H9 (cell line): ENCODE measurements around the gene TCTA. TPM values are rescaled to one million over a fixed set of nuclear protein-coding genes. Genes with fewer than 3 reads are reported as not detected.
A peak's percentile ranks its signal among the peaks of the same experiment; 100 is the strongest.

Source experiments
- DNase-seq: peaks from one replicate; pipeline ENCODE4 v3.0.0-alpha.2; 2017
- H2AFZ ChIP-seq: one replicate; pipeline ENCODE4 v1.6.1; 2013; ENCODE audit warnings: mild to moderate bottlenecking, low read length, control low read depth, moderate library complexity
- H2AK5ac ChIP-seq: 2 replicates; pipeline ENCODE4 v1.6.1; 2013; ENCODE audit warnings: low read length, control low read depth, mixed read lengths; ENCODE audit not compliant: insufficient read length
- H2BK120ac ChIP-seq: one replicate; pipeline ENCODE4 v1.6.1; 2013; ENCODE audit warnings: low read depth, mild to moderate bottlenecking, low read length, control low read depth, inconsistent platforms; ENCODE audit not compliant: poor library complexity, severe bottlenecking
- H2BK12ac ChIP-seq: 2 replicates; pipeline ENCODE4 v1.6.1; 2013; ENCODE audit warnings: low read length, control low read depth, mixed read lengths, low read depth; ENCODE audit not compliant: insufficient read length
- H2BK15ac ChIP-seq: 2 replicates; pipeline ENCODE4 v1.6.1; 2013; ENCODE audit warnings: low read depth, low read length, control low read depth
- H2BK20ac ChIP-seq: one replicate; pipeline ENCODE4 v1.6.1; 2013; ENCODE audit warnings: low read depth, mild to moderate bottlenecking, low read length, control low read depth, inconsistent platforms; ENCODE audit not compliant: poor library complexity, severe bottlenecking
- H2BK5ac ChIP-seq: 2 replicates; pipeline ENCODE4 v1.6.1; 2013; ENCODE audit warnings: low read length, control low read depth, mixed read lengths; ENCODE audit not compliant: insufficient read length
- H3K14ac ChIP-seq: 2 replicates; pipeline ENCODE4 v1.6.1; 2013; ENCODE audit warnings: low read length, control low read depth; ENCODE audit not compliant: insufficient read depth
- H3K18ac ChIP-seq: 2 replicates; pipeline ENCODE4 v1.6.1; 2013; ENCODE audit warnings: low read depth, mild to moderate bottlenecking, mixed read lengths, low read length, control low read depth; ENCODE audit not compliant: insufficient read length
- H3K23ac ChIP-seq: 2 replicates; pipeline ENCODE4 v1.6.1; 2013; ENCODE audit warnings: low read length, control low read depth, mixed read lengths, low read depth; ENCODE audit not compliant: insufficient read length
- H3K23me2 ChIP-seq: 2 replicates; pipeline ENCODE4 v1.6.1; 2013; ENCODE audit warnings: low read depth, mild to moderate bottlenecking, mixed read lengths, low read length, control low read depth; ENCODE audit not compliant: insufficient read length, poor library complexity, severe bottlenecking
- H3K27ac ChIP-seq: 2 replicates; pipeline ENCODE4 v1.5.1; 2013; ENCODE audit warnings: low read length, control low read depth, mixed read lengths, low read depth; ENCODE audit not compliant: insufficient read length
- H3K27me3 ChIP-seq: 2 replicates; pipeline ENCODE4 v1.6.1; 2013; ENCODE audit warnings: low read length, control low read depth, inconsistent platforms; ENCODE audit not compliant: insufficient read depth
- H3K4ac ChIP-seq: 2 replicates; pipeline ENCODE4 v1.6.1; 2013; ENCODE audit warnings: low read depth, mild to moderate bottlenecking, control low read depth, inconsistent platforms, low read length, moderate library complexity
- H3K4me1 ChIP-seq: 2 replicates; pipeline ENCODE4 v1.6.1; 2013; ENCODE audit warnings: low read length, control low read depth, inconsistent platforms; ENCODE audit not compliant: insufficient read depth
- H3K4me2 ChIP-seq: 2 replicates; pipeline ENCODE4 v1.6.1; 2013; ENCODE audit warnings: low read length, control low read depth, mixed read lengths; ENCODE audit not compliant: insufficient read length, insufficient read depth
- H3K56ac ChIP-seq: 2 replicates; pipeline ENCODE4 v1.6.1; 2013; ENCODE audit warnings: low read depth, mild to moderate bottlenecking, mixed read lengths, low read length, control low read depth; ENCODE audit not compliant: insufficient read length
- H3K79me1 ChIP-seq: 2 replicates; pipeline ENCODE4 v1.6.1; 2013; ENCODE audit warnings: low read depth, mild to moderate bottlenecking, moderate library complexity, low read length, control low read depth, inconsistent platforms; ENCODE audit not compliant: insufficient read depth, poor library complexity, severe bottlenecking
- H3K79me2 ChIP-seq: 2 replicates; pipeline ENCODE4 v1.6.1; 2013; ENCODE audit warnings: low read length, control low read depth, inconsistent platforms; ENCODE audit not compliant: insufficient read depth
- H3K9ac ChIP-seq: 2 replicates; pipeline ENCODE4 v1.6.1; 2013; ENCODE audit warnings: low read length, control low read depth, mixed read lengths; ENCODE audit not compliant: insufficient read length; ENCODE audit errors: extremely low read depth
- H3K9me3 ChIP-seq: one replicate; pipeline ENCODE4 v1.6.1; 2013; ENCODE audit warnings: low read depth, low read length, inconsistent platforms; ENCODE audit not compliant: control insufficient read depth
- H3T11ph ChIP-seq: one replicate; pipeline ENCODE4 v1.6.1; 2013; ENCODE audit warnings: mild to moderate bottlenecking, low read length, control low read depth, inconsistent platforms
- H4K20me1 ChIP-seq: one replicate; pipeline ENCODE4 v1.6.1; 2013; ENCODE audit not compliant: control insufficient read depth, insufficient read length, insufficient read depth
- H4K5ac ChIP-seq: 2 replicates; pipeline ENCODE4 v1.6.1; 2013; ENCODE audit warnings: low read depth, mild to moderate bottlenecking, mixed read lengths, low read length, control low read depth; ENCODE audit not compliant: insufficient read length
- H4K8ac ChIP-seq: replicated peaks from 2 replicates; pipeline ENCODE4 v1.6.1; 2013; ENCODE audit warnings: low read length, control low read depth, mixed read lengths, low read depth; ENCODE audit not compliant: insufficient read length
- H4K91ac ChIP-seq: 2 replicates; pipeline ENCODE4 v1.6.1; 2013; ENCODE audit warnings: low read depth, mild to moderate bottlenecking, moderate library complexity, mixed read lengths, low read length, control low read depth; ENCODE audit not compliant: insufficient read length
- H3K27ac Mint-ChIP-seq, 3 experiments: 2 replicates in 2 of 3; 3 replicates in 1 of 3; pipeline ENCODE4 v1.8.0; 2020 to 2021; ENCODE audit warnings: mixed read lengths in 3 of 3, mild to moderate bottlenecking in 1 of 3, moderate library complexity in 1 of 3
- H3K27me3 Mint-ChIP-seq: 2 replicates; pipeline ENCODE4 v1.8.0; 2021; ENCODE audit warnings: low read depth, mild to moderate bottlenecking, moderate library complexity, mixed read lengths
- H3K36me3 Mint-ChIP-seq, 3 experiments: 2 replicates in 2 of 3; 3 replicates in 1 of 3; pipeline ENCODE4 v1.8.0; 2020 to 2021; ENCODE audit warnings: low read depth in 3 of 3, mixed read lengths in 3 of 3; ENCODE audit not compliant: insufficient read depth in 1 of 3
- H3K4me1 Mint-ChIP-seq, 2 experiments: 2 replicates each; pipeline ENCODE4 v1.8.0; 2020; ENCODE audit warnings: mixed read lengths in 2 of 2
- H3K4me3 Mint-ChIP-seq, 2 experiments: 2 replicates in 1 of 2; 3 replicates in 1 of 2; pipeline ENCODE4 v1.8.0; 2020 to 2021; ENCODE audit warnings: mild to moderate bottlenecking in 2 of 2, mixed read lengths in 2 of 2, moderate library complexity in 1 of 2
- H3K9me3 Mint-ChIP-seq, 2 experiments: 2 replicates in 1 of 2; 3 replicates in 1 of 2; pipeline ENCODE4 v1.8.0; 2020; ENCODE audit warnings: mild to moderate bottlenecking in 2 of 2, mixed read lengths in 2 of 2, moderate library complexity in 1 of 2
- CTCF ChIP-seq: fragments of 200-600 bp; sonication (generic); conservative IDR thresholded peaks from 3 replicates; pipeline ENCODE4 v1.8.0; 2021; ENCODE audit warnings: antibody characterized with exemption, mild to moderate bottlenecking
- WGBS: extraction: QIAGEN DNeasy Blood & Tissue Kit; methylation state at CpG from one replicate; pipeline ENCODE4 v1.1.7; 2013; ENCODE audit warnings: missing lambda C conversion rate, low lambda C conversion rate, mixed read lengths; ENCODE audit not compliant: insufficient read length; ENCODE audit errors: extremely low coverage; 5-methylcytosine and 5-hydroxymethylcytosine counted together
- total RNA-seq: library from RNA; stranded (reverse); gene quantifications from 2 replicates; pipeline ENCODE4 v1.2.1, GENCODE V29; 2021

The TCTA gene
- total RNA-seq, 1 experiment from 2014 or later = 11.2 TPM

DNA sequence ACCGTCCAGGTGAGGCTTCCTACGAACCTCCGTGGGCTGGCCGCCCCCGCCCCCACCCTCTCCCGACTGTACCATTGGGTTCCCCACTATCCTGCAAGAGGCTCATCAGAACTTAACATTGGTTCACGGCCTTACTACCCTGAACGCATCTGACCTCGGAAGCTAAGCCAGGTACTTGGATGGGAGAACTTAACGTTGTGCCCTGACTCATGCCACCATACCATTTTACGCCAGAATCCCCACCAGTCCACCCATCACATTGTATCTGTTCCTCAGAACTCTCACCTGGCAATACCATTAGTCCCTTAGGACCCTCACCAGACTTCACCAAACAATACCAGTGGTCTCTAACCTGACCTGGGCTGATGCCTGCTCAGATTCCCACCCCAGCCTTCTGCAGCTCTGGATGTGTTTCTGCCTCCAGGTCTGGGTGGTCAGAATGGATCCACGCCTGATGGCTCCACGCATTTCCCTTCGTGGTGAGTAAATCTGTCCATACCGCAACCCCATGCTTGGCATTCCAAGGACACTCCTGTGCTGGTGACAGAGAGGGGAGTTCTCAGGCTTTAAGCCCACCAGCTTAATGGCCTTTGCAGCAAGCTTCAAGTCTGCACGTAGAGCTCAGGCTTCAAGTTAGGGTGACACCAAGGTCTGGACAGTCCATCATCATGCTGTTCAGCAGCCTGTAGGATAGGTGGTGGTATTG lies 562 bp downstream of the TCTA start:
- Histone ChIP-seq H3K79me1 (no peaks in the 10 kb centered on the region), H3K4me2 (peak overlapping the region; percentile 60), H4K20me1 (no peaks in the 10 kb centered on the region), H2BK12ac (no peak overlapping the region), H2BK20ac (no peak overlapping the region), H3K23me2 (peaks cover 4% of the 10 kb centered on the region), H3K79me2 (peaks cover 31% of the 10 kb centered on the region; the same call in 1 of the 2 replicates), H2BK5ac (no peak overlapping the region), H3K4me1 (no peaks in the 10 kb centered on the region; the same call in 1 of the 2 replicates), H3K23ac (no peak overlapping the region), H2AK5ac (no peak overlapping the region), H4K91ac (no peak overlapping the region), H2BK120ac (no peak overlapping the region), H2BK15ac (no peak overlapping the region), H3K9ac (peak overlapping the region; percentile 76), H3K14ac (peak overlapping the region; percentile 18), H2AFZ (no peak overlapping the region), H4K8ac (no peak overlapping the region), H3K27ac (no peak overlapping the region), H3K18ac (no peak overlapping the region), H3K56ac (no peak overlapping the region), H3K9me3 (no peaks in the 10 kb centered on the region), H3K27me3 (no peaks in the 10 kb centered on the region), H3K4ac (no peak overlapping the region), H3T11ph (no peak overlapping the region), H4K5ac (no peak overlapping the region)
- Mint-ChIP-seq H3K36me3 (peaks cover 4 to 29% (median 19%) of the 10 kb centered on the region in 3 experiments; a peak in 5 of 7 replicates), H3K27ac (peak overlapping the region; percentile 26 to 96 (median 79); a peak in 3 of 7 replicates), H3K27me3 (no peaks in the 10 kb centered on the region), H3K9me3 (no peaks in the 10 kb centered on the region; a peak in 1 of 5 replicates), H3K4me3 (peak overlapping the region; percentile 93 to 94), H3K4me1 (peaks cover 34 to 38% of the 10 kb centered on the region in 2 experiments)
- TF ChIP-seq CTCF = no peak
- no peak for DNase-seq
- WGBS = no CpG with 5 or more reads among the region's 16 CpGs
